ENCODE data around the gene TIPRL.

TIPRL gene

DNA sequence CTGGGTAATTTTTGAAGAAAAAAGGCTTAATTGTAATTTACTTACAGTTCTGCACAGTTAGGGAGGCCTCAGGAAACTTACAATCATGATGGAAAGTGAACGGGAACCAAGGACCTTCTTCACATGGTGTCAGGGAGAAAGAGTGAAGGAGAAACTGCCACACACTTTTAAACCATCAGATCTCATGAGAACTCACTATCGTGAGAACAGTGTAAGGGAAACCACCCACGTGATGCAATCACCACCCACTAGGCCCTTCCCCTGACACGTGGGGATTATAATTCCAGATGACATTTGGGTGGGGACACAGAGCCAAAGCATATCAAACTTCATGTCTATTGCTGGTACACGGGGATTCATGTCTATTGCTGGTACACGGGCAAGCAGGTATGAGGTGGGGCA lies 41.7 kb downstream of the TIPRL start:
- TF ChIP-seq GATA3 (IDR thresholded peaks at IDR 0.05; ENCODE audit: low read depth, low read length): no peak
- no peak for TF ChIP-seq GATA2 (IDR thresholded peaks at IDR 0.05; ENCODE audit: low read depth, low read length)

DNA sequence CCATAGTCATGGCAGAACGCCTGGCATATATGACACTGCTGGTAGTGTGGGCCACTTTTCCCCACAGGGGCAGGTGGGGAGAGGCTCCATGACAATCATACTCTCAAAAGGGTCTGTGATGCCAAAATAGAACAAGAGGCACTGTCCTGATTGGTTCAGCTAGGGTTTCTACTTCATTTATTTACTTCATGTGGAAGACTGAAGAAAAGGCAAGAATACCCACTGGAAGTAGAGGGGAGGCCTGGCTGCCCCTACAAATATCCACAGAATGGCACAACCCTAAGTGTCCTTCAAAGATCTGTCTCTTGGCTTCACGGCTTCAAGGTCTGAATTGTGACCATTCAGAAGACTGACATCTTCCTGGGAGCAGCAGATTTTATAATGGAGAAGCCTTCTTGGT lies 42.5 kb downstream of the TIPRL start:
- TF ChIP-seq GATA3 (IDR thresholded peaks at IDR 0.05; ENCODE audit: low read depth, low read length) (no peak), GATA2 (IDR thresholded peaks at IDR 0.05; ENCODE audit: low read depth, low read length) (no peak)

DNA sequence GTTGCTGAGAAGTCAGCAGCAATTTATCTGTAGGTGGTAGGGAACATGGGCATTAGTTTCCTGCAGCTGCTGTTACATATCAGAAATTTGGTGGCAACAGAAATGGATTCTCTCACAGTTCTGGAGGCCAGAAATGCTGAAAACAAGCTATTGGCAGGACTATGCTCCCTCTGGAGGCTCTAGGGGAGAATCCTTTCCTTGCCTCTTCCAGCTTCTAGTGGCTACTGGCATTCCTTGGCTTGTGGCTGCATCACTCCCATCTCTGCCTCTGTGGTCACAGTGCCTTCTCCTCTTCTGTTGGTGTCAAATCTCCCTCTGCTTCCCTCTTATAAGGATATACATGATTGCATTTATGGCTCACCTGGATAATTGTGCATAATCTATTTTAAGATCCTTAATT lies 44.5 kb downstream of the TIPRL start:
- TF ChIP-seq GATA3 (IDR thresholded peaks at IDR 0.05; ENCODE audit: low read depth, low read length): no peak
- no peak for TF ChIP-seq GATA2 (IDR thresholded peaks at IDR 0.05; ENCODE audit: low read depth, low read length)

DNA sequence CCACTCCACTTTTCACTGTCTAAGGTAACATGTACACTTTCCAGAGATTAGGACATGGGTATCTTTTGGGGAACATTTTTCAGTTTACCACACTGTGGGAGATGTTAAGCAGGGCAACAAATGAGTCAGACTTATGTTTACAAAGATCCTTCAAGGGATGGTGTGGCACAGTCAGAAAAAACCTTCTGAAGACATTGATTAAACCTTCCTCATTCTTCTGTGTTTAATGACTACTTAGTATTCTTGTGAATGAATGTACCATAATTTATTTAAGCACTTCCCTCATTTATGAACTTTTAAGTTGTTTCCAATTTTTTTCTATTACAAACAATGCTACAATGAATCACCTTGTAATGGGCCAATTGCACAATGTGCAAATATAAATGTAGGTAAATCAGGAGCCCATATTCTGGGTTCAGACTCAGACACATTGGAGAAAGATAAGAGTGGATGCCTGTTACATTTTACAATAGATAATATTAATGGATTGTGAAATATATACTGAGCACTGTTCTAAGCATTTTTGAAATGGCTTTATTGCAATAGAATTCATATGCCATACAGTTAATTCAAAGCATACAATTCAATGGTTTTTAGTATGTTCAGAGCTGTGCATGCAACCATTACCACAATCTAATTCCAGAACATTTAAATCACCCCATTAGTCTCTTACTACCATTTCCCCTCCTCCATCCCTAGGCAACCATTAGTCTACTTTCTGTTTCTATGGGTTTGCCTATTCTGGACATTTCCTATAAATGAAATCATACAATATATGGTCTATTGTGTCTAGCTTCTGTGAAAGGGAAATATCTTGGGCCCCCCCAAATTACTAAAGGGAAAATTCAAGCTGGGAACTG lies 45.1 kb downstream of the TIPRL start:
- TF ChIP-seq GATA3 (IDR thresholded peaks at IDR 0.05; ENCODE audit: low read depth, low read length) (no peak), GATA2 (IDR thresholded peaks at IDR 0.05; ENCODE audit: low read depth, low read length) (no peak)

DNA sequence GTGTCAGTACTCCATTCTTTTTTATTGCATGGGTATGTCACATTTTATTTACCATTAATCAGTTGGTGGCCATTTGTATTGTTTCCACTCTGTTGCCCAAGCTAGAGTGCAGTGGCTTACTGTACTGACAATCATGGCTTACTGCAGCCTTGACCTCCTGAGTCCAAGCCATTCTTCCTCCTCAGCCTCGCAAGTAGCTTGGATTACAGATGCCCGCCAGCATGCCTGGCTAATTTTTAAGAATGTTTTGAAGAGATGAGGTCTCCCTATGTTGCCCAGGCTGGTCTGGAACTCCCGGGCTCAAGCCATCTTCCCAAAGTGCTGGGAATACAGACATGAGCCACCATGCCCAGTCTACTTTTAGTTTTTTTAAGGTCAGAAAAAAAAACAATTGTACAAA lies 46.2 kb downstream of the TIPRL start:
- TF ChIP-seq GATA2 (IDR thresholded peaks at IDR 0.05; ENCODE audit: low read depth, low read length) (no peak), GATA3 (IDR thresholded peaks at IDR 0.05; ENCODE audit: low read depth, low read length) (no peak)

DNA sequence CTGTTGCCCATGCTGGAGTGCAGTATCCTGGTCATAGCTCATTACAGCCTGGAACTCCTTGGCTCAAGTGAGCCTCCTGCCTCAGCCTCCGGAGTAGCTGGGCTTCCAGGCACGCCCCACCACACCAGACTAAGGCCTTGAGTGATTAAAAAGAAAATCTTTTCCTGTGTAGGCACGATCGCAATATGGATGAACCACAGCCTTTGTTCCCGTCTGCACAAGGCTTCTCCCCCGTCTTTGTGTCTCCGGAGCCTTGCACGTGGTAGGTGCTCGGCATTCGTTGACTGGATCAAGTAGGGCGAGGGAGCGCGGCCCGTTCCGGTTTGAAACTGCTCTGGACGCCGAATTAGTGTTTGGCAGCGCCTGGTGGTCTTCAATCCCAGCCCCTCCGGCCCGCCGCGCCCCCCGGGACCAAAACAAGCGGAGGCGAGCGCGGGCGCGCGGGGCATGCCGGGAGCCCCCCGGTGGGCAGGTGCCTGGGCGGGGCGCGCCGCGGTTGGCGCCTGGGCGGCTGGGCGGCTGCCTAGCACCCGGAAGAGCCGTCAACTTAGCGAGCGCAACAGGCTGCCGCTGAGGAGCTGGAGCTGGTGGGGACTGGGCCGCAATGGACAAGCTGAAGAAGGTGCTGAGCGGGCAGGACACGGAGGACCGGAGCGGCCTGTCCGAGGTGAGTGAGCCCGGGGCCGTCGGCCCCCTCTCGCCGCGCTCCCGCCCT lies 46.9 kb downstream of the TIPRL start, which contains the start of gene SFT2D2:
TSS of gene SFT2D2 (plus strand) at position 529 of the 715 bp plus-strand sequence. CDS start at position 605, 76 bp downstream.
- no peak for TF ChIP-seq GATA2 (IDR thresholded peaks at IDR 0.05; ENCODE audit: low read depth, low read length)
- TF ChIP-seq GATA3 (IDR thresholded peaks at IDR 0.05; ENCODE audit: low read depth, low read length): no peak

DNA sequence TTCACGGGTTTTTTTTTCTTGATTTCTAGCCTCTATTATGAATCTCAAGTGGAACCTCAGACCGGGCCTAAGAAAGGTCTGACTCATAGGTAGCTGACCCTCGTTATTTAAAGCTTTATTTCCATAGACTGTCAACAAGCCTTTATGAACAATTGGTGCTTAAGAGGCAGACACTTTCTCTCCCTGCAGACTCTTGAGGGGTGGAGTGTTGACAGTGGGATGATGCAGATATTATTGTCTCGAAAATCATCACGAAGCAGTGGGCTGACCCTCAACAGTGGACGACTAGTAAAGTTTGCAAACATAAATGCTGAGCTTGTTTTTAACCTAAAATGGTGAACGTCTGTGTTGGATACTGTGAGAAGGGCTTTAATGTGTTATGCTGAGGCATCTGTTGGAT lies 48.9 kb downstream of the TIPRL start:
- TF ChIP-seq GATA3 (IDR thresholded peaks at IDR 0.05; ENCODE audit: low read depth, low read length): no peak
- no peak for TF ChIP-seq GATA2 (IDR thresholded peaks at IDR 0.05; ENCODE audit: low read depth, low read length)

DNA sequence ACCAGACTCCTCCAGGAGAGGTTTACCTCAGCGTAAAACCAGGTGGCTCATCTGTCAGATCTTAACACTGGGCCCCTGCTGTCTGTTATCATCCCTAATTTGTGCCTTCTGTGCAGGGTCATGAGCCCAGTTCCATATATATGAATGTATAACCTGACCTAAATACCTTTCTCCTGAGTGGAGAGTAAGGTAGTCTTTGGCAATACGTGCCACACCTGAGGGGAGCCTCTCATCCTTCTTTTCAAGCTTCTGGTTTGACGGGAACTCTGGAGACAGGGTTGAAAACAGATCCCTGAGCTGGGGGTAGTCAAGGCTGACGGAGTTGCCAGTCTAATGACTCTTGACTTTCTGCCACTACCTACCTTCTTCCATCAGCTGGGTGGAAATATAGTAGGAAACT lies 51.1 kb downstream of the TIPRL start:
- TF ChIP-seq GATA2 (IDR thresholded peaks at IDR 0.05; ENCODE audit: low read depth, low read length) (no peak), GATA3 (IDR thresholded peaks at IDR 0.05; ENCODE audit: low read depth, low read length) (no peak)

DNA sequence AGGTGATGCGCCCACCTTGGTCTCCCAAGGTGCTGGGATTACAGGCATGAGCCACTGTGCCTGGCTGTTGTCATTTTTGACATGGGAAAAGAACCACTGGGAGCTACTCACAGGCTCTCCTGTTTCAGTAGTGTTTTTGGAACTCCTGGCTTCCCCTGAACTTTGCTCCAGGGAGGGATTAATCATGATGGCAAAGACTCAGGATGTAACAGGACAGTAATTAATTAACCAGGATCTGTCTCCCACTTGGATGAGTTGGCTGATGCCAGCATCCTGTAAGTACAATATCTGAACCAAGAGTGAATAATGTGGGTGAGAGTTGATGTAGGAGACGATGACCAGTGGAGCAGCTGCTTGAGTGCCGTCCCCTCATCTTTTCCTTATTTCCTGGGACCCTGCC lies 51.9 kb downstream of the TIPRL start:
- TF ChIP-seq GATA3 (IDR thresholded peaks at IDR 0.05; ENCODE audit: low read depth, low read length) (no peak), GATA2 (IDR thresholded peaks at IDR 0.05; ENCODE audit: low read depth, low read length) (no peak)

DNA sequence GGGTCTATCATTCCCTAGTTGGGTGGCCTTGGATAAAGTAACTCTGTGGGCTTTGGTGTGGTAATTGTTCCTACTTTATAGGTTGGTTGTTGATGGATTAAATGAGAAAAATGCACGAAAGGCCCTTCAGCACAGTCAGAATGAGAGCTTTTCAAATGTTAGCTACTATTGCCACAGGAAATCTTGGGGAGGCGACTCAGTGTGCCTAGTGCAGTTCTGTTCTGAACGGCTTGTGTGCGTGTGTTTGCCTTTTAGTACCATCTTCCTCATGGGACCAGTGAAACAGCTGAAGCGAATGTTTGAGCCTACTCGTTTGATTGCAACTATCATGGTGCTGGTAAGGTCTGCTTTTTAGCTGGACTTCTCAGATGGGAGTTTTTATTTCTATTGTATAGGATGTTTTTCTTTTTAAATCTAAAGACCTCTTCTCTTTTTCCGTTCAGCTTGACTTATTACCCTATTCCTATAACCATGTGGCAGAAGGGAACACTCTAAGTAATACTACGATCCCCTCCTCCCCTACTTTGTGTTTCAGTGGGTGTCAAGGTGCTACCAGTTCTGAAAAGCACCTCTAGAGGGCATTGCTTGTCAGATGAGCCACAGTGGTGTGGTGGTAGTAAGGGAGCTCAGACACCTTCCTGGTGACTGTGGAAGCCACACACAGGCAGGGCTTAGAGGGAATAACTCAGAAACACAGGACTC lies 56.2 kb downstream of the TIPRL start:
- TF ChIP-seq GATA3 (IDR thresholded peaks at IDR 0.05; ENCODE audit: low read depth, low read length) (no peak), GATA2 (IDR thresholded peaks at IDR 0.05; ENCODE audit: low read depth, low read length) (no peak)

DNA sequence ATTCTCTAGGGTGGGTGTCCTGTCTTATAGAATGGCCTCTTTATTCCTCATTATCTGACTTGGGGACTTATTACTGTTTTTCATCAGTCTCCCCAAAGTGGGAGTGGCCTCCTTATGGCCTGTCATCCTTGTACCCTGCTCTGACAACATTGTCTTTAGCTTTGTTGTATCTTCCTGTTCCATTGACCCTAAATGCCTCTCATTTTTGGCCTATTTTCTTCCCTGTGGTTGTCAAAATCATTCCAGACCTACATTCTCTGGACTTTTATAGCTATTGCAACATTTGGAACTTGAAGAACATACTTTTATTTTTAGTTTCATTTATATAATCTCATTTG lies 56.8 kb downstream of the TIPRL start:
- no peak for TF ChIP-seq GATA3 (IDR thresholded peaks at IDR 0.05; ENCODE audit: low read depth, low read length)
- TF ChIP-seq GATA2 (IDR thresholded peaks at IDR 0.05; ENCODE audit: low read depth, low read length): no peak

DNA sequence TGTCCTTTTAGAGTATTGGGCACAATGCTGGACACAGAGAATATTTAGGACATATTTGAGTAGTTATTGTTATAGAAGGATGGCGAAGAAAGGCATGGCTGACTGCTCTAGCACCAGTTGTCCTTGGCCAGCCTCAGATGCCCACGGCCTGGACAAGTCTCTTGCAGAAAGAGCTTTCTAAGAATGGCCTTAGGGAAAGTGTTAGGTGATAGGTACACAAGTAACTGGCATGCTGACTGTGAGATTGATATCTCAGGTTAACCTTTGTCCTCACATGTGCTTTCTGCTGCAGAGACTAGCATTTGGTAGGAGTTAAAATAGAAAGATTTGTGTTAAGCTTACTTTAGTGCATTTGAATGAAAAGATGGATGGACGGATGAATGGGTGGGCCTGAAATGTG lies 57.2 kb downstream of the TIPRL start:
- TF ChIP-seq GATA2 (IDR thresholded peaks at IDR 0.05; ENCODE audit: low read depth, low read length): no peak
- no peak for TF ChIP-seq GATA3 (IDR thresholded peaks at IDR 0.05; ENCODE audit: low read depth, low read length)

DNA sequence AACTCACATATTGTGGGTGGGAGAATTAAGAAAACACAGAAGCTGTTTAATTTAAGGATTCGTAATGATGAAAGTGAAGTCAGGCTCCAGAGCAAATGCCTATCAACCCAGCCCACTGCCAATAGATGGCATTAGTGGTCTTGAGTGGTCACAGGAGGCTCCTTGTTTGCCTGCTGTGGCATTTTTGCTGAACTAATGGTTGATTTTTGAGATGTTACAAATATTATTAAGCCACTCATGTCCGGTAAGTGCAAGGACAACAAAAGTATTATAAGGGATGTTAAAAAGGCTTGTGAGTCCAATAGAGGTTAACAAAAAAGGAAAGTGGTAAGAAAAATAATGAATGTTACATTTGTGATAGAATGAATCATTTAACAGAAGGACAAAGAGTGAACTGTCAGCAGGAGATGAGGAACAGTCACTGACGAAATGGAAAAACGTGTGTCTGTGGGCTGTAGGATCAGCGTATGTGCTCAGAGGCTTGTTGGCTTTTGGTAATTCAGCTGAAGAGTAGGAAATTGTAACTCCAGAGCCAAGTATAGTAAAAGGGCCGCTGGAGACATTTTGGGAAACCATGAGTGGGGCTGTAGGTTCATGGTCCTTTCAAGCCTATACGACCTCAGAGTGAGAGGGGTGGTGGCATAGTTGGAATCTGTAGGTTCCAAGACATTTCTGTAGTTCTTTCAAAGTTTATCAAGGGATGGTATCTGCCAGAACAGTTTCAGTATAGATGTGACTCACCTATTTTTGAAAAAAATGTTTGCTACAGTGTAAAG lies 58.3 kb downstream of the TIPRL start:
- TF ChIP-seq GATA2 (IDR thresholded peaks at IDR 0.05; ENCODE audit: low read depth, low read length) (no peak), GATA3 (IDR thresholded peaks at IDR 0.05; ENCODE audit: low read depth, low read length) (no peak)

DNA sequence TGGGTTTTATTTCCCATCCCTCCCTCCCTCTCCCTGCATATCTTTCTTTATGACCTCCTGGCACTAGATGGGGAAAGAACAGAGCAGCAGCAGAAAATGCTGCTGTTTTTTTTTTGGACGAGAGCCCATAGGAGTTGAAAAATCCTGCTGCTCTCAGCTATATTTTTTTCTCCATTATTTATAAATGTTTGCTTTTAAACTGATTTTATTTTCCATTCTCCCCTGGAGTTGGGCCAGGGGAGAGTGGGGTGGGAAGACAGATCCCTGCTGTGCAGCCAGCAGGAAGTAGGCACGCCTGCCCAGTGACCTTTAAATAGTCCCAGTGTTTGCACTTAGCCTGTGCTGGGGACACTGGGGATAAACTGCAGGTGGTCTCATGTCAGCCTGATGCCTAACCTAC lies 64.4 kb downstream of the TIPRL start:
- no peak for TF ChIP-seq GATA3 (IDR thresholded peaks at IDR 0.05; ENCODE audit: low read depth, low read length)
- TF ChIP-seq GATA2 (IDR thresholded peaks at IDR 0.05; ENCODE audit: low read depth, low read length): no peak

Data from SH-SY5Y (cell line).